Gastroesophageal sphincter (tissue), 3 donors: ENCODE data around the gene SP140L.

Experiments used
- CTCF ChIP-seq, 4 experiments: fragments of 200-600 bp in 2 of 4; fragments of 450-650 bp in 2 of 4; sonication (generic) in 1 of 4; IDR thresholded peaks; one replicate each; pipeline ENCODE4 v1.5.1; 2017 to 2019; ENCODE audit warnings: antibody characterized with exemption in 4 of 4, mild to moderate bottlenecking in 2 of 4, moderate library complexity in 2 of 4
- EP300 ChIP-seq: sonication (generic); formaldehyde crosslinking; IDR thresholded peaks from one replicate; pipeline ENCODE4 v1.6.1; 2017; ENCODE audit warnings: antibody characterized with exemption, mild to moderate bottlenecking
- POLR2A ChIP-seq, 2 donors: fragments of 450-650 bp; IDR thresholded peaks; one replicate each; pipeline ENCODE4 v1.6.1; 2017; ENCODE audit warnings: antibody characterized with exemption in 2 of 2, mild to moderate bottlenecking in 2 of 2, moderate library complexity in 1 of 2
- POLR2AphosphoS5 ChIP-seq: sonication (generic); formaldehyde crosslinking; IDR thresholded peaks from one replicate; pipeline ENCODE4 v1.6.1; 2017; ENCODE audit warnings: antibody characterized with exemption

- TF ChIP-seq CTCF (IDR thresholded peaks at IDR 0.05), result no peak
- no peak for TF ChIP-seq POLR2AphosphoS5
- no peak for TF ChIP-seq POLR2A (IDR thresholded peaks at IDR 0.05)
- no peak for TF ChIP-seq EP300
Observed at GRCh38 chr2:230418341-230419016, 91.5 kb downstream of the SP140L start.
